Measurements from ENCODE around the gene ZNF17.

- TF ChIP-seq TAF1 (IDR thresholded peaks at IDR 0.05; ENCODE audit: low read depth, low read length), result no peak
- TF ChIP-seq, protein P1, sequence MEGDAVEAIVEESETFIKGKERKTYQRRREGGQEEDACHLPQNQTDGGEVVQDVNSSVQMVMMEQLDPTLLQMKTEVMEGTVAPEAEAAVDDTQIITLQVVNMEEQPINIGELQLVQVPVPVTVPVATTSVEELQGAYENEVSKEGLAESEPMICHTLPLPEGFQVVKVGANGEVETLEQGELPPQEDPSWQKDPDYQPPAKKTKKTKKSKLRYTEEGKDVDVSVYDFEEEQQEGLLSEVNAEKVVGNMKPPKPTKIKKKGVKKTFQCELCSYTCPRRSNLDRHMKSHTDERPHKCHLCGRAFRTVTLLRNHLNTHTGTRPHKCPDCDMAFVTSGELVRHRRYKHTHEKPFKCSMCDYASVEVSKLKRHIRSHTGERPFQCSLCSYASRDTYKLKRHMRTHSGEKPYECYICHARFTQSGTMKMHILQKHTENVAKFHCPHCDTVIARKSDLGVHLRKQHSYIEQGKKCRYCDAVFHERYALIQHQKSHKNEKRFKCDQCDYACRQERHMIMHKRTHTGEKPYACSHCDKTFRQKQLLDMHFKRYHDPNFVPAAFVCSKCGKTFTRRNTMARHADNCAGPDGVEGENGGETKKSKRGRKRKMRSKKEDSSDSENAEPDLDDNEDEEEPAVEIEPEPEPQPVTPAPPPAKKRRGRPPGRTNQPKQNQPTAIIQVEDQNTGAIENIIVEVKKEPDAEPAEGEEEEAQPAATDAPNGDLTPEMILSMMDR (IDR thresholded peaks at IDR 0.05; ENCODE audit: control extremely low read depth in 1 of 3, insufficient read depth in 1 of 3, low read depth in 1 of 3, low read length in 3 of 3), result no peak
- no peak for TF ChIP-seq CEBPB (IDR thresholded peaks at IDR 0.05; ENCODE audit: low read depth, low read length)
- TF ChIP-seq SP1 (IDR thresholded peaks at IDR 0.05; ENCODE audit: low read depth, low read length), result no peak
- no peak for TF ChIP-seq EP300 (IDR thresholded peaks at IDR 0.05; ENCODE audit: borderline replicate concordance in 1 of 2, low read depth in 2 of 2, low read length in 2 of 2)
- TF ChIP-seq RAD21 (IDR thresholded peaks at IDR 0.05 in 1 of 2, conservative IDR thresholded peaks at IDR 0.05 in 1 of 2; ENCODE audit: low read depth in 2 of 2, low read length in 2 of 2), result no peak
- no peak for TF ChIP-seq SRF (IDR thresholded peaks at IDR 0.05; ENCODE audit: low read depth, low read length)
- no peak for TF ChIP-seq MAX (IDR thresholded peaks at IDR 0.05)
- no peak for TF ChIP-seq TEAD4 (IDR thresholded peaks at IDR 0.05; ENCODE audit: low read depth, low read length)
- TF ChIP-seq JUN (IDR thresholded peaks at IDR 0.05; ENCODE audit: low read depth, low read length), result no peak
- no peak for TF ChIP-seq POLR2A (IDR thresholded peaks at IDR 0.05; ENCODE audit: control extremely low read depth in 1 of 2, low read depth in 2 of 2, low read length in 2 of 2)
- no peak for TF ChIP-seq BACH1 (IDR thresholded peaks at IDR 0.05; ENCODE audit: low read length)
- no peak for TF ChIP-seq JUND (IDR thresholded peaks at IDR 0.05; ENCODE audit: low read length)
- TF ChIP-seq POLR2AphosphoS5 (IDR thresholded peaks at IDR 0.05; ENCODE audit: low read depth, low read length), result no peak
Measured at GRCh38 chr19:57419439-57419838, 8.5 kb downstream of the ZNF17 start.
